COR-L47 (cell line): ENCODE data around the gene LYVE1.

Experiments
- DNase-seq: peaks from one replicate; lab custom pipeline; 2025; lab: John Stamatoyannopoulos, UW

The LYVE1 gene

DNA sequence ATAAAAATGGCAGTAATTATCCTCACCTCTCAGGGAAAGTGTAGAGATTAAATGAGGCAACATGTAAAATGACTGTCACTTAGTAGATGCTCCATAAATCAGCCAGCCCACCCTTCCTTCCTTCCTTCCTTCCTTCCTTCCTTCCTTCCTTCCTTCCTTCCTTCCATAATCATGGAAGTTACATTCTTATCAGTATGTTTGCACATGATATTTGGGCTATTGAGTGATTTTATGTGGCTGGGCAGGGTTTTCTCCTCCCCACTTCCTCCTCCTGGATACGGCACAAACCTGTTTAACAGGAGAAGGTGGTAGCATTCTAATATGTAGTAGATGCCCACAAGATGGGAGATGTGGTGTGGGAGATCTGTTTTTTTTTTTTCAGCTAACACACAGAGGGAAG, 11.9 kb downstream of the LYVE1 start:
- no peak for DNase-seq

DNA sequence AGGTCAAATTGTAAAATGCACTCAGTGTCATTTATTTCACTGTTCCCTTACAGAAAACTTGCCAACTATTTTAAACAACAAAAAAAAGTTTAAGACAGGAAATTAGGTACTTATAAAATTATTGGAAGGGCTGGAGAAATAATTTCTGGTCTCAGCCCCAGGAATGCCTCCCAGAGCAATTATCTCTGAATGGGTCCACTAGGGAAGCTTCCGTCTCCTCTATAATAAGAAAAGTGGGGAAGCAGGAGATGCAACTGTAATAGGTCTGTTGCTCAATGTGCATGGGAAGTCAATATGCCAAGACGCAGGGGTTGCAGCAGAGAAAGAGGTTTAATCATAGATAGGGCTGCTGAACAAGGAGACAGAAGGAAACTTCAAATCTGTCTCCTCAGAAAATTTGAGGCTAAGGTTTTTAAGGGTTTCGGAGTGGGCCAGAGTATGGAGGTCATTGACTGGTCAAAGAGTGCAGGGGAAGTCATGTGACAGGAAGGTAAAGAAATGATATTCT, 16.6 kb downstream of the LYVE1 start:
- DNase-seq = no peak

DNA sequence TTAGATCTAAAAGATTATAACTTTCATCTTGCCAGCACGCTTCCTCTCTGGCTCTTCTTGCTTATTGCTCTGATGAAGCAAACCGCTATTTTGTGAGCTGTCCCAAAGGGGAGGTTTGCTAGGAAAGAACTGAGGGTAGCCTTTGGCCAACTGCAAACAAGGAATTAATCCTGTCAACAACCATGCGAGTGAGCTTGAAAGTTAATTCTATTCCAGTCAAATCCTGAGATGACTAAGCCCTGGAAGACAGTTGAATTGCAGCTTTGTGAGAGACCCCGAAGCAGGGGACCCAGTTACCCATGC, 17.2 kb downstream of the LYVE1 start:
- DNase-seq = no peak

DNA sequence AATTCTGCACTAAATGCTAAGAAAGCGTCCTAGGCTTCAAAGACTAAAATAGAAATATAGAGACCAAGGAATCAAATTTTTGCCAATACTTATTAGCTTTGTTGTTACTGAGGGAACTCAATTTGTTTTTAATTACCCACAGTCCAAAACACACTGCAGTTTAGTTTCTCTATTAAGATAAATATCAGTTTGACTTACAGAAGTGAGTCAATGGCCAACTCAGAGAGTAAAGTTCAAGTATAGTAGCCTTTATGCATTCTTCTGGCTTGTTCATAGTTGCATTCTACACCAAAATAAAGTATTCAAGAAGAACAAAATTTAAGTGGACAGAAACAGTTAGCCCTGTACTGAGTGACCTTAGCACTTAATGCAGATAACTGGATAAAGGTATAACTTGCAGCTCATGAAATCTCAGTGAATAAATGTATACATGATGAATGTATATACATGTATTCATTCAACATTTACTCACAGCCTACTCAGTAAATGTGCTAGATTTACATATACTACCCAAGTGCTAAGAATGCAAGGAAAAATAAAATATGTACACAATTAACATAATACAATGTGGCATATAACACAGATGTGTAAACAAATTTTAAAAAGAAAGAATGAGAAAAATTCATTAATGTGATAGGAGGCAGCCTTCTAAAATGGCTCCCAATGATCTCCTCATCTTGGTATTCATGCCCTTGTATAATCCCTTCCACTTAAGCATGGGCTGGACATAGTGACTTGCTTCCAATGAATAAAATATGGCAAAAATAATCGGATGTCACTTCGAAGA, 17.8 kb downstream of the LYVE1 start:
- DNase-seq = no peak

DNA sequence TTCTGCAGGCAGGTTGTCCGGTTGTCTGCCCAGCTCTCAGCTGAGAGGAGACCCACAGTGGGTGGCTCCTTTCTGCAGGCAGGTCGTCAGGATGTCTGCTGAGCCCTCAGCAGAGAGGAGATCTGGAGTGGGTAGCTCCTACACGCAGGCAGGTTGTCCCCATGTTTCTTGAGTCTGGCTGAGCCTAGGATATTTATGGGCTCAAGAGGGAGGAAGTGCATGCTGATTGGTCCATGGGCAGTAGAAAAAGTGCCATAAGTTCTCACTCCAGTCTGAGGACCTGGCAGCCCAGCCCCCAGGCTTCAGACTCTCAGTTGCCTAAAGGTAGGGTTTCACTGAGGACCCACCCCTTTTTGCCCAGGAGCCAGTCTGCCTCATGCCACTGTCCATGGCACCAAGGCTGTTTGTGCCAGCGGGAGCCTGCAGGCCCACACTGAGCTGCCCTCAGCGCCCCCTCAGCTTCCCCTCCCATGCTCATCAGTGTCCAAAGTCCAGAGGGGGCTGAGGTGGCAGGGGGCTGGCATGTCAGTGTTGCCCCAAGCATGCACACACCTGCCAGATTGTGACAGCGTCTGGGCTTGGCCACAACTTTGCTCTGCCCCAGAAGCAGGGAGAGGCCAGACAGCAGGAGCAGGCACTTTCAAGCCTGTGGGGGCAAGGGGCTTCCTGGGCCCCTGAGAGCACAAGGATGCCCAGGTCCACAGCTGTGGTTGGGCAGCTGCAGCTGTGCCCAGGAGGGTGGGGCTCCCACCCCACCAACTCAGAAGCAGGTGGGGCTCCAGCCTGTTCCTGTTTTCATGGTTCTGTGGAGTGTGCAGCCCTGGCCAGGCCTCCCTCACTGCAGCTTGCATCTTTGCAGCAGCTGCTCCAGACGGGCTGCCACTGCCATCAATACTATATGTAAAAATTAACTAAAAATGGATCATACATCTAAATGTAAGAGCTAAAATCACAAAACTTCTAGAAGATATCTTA, 23.7 kb downstream of the LYVE1 start:
- no peak for DNase-seq

DNA sequence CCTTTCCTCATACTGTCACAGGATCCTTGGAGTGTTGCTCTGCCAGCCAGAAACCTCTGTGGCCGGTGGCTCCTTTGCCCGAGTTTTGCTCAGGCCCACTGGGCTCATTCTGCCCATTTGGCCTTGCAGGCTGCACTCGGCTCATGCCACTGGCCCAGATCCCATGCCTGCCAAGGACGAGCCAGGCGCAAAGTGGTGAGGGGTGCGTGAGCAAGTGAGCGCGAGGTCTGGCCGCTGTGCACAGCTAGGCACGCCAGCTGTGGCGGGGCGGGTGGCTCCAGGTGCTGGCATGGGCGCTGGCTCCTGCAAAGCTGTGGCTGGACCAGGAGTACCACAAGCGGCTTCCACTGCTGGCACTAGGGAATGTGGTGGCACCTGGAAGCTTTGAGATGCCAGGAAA, 24.7 kb downstream of the LYVE1 start:
- DNase-seq = no peak

DNA sequence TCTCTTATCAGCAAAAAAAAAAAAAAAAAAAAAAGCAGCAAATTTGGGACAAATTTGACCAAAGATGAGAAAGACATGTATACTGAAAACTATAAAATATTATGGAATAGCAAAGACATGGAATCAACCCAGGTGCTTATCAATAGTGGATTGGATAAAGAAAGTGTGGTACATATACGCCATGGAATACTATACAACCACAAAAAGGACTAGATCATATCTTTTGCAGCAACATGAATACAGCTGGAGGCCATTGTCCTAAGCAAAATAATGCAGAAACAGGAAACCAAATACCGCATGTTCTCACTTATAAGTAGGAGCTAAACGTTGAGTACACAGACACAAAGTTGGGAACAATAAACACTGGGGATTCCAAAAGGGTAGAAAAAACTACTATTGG, 25.7 kb downstream of the LYVE1 start:
- no peak for DNase-seq

DNA sequence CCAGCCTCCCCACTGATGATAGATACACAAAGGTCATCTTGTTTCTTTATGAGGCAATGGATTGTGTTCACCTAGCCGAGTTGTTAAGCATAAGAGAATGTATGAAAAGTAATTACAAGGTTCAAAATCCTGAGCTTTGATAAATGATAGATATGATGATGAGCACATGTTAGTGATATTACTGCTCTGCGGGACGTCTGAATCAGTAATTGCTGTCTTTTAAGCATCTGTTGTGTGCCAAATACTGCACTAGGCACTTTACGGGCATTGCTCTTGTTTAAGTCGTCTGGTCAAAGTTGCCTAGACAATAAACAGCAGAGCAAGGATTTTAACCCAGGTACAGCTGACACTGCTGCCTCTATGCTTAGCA, 26.9 kb downstream of the LYVE1 start:
- DNase-seq = peak; percentile 48

DNA sequence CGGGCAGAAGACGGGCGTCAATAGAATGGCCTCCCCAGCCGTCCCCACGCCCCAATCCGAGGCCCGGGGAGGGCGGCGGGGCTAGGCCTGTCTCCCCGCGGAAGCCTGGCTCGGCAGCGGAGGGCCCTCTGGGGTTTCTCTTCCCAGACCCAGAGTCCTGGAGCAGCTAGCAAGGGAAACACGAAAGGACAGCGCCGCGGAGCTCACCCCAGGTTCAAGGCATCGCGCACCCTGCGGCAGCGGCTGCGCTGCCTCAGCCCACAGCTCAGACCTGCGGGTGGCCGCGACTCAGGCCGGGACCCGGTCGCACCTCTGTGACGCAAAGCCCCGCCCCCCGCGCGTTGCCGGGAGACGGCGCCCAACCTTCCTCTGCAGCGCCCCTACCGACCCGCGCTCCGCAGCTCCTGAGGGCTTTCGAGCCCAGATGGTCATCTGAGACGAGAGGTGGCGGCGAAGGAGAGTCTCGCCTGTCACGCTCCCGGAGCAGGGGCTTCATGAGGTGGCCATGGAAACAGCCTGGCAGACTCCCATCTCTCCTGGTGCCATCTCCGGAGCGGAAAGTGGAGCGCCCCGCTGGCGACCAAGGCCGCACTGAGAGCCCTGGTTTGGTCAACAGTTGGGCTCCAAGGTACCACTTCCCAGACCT, 27.4 kb downstream of the LYVE1 start, which contains the start of gene RNF141:
RNF141 (minus strand) TSS at position 273 of the 646 bp plus-strand sequence. CDS start 7,029 bp downstream, outside the sequence.
- peak; percentile 97 for DNase-seq

DNA sequence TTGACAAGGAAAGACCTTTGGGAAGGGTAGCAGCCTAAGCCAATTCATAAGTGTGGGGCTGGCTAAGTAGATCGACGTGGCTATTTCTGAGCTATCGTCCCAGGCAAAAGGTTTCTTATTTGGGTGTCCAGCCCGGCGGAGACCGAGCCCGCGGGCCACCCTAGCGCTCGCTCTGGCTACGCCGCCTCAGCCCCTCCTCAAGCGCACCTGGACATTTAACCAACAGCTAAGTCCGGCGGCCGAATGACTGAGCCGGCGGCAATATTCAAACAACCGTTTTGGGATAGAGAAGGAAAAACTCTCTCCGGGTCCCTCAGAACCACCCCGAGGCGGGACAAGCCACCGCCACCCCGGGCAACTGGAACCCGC, 27.9 kb downstream of the LYVE1 start:
- DNase-seq = peak; percentile 40

DNA sequence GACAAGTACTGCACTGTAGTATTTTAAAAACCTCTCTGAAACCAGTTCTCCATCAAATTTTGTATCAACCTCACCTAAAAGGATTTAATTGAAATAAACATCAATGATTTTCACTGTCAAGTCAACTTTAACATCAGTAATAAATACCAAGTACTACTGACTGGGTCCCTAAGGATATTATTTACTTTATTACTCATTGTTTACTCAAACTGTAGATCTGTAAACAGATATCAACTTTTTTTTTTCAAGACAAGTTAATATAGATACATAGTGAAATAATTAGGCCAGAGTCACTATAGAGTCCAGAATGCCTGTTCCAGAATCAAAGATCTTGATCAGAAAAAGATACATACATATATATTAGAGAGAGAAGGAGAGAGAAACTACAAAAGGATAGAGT, 29.1 kb downstream of the LYVE1 start:
- DNase-seq = no peak

DNA sequence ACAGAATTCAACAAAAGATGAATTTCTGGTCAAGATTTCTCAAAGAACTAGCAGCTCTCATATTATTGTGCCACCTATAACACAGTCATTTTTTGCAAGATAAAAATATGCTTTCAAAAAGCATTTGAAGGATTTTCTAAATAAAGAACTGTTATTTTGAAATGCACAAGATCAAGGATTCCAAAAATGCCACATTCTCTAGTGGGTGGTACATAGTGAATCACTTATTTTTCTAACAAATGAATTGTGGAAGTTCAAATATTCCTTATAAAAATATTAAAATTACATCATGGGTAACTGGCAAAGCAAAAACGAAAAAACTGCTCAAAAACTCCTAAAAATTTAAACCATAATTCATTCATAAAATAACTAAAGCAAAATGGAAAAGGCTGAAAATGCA, 29.5 kb downstream of the LYVE1 start:
- DNase-seq = no peak

DNA sequence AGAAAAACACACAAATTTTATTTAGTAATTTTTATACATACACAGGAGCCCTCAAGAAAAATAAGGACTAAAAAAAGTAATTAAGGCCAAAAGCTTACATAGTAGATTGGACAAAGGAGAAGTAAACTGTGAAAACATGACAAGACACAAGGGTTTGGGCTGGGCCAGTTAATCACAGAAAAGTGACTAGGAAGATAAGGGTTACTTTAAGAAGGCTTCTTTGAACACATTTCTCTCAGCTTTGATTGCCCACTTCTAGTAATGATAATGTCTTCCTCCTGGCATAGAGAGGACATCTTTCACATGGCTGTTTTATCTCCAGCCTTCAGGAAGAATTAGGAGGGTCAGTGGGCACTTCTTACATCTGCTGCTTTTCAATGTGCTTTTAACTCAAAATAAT, 30.9 kb downstream of the LYVE1 start:
- no peak for DNase-seq

DNA sequence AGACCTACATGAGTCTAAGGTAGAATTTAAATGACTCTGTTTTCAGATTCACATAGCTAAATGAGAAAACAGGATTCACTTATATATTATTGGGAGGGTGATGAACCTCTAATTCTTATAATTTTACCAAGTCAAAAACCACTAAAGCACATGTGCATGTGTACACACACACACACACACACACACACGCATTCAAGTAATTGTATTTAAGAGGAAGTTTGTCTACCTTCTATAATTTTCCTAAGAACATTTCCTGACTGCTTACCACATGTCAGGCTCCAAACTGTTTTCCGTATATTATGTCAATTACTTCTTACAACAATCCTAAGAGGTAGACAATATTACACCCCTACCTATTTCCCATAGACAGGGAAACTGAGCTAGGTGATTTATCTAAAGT, 34.1 kb downstream of the LYVE1 start:
- DNase-seq = no peak

DNA sequence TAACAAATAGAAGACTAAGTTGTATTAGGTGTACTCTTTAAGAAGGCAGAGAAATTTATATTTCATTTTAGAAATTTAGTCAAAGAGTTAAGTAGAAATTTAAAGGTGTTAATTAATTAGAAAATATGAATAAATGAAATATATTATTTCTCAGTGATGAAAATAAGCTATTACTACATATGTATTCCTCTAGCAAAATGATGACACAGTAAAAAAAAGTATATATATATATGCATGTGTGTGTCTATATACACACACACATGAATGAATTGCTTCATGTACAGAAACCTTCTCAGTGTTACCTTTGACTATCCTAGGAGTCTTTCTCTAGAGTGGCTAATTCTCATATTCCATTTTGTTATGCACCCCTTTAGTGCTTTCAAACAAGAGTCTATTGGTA, 35.1 kb downstream of the LYVE1 start:
- DNase-seq = no peak

DNA sequence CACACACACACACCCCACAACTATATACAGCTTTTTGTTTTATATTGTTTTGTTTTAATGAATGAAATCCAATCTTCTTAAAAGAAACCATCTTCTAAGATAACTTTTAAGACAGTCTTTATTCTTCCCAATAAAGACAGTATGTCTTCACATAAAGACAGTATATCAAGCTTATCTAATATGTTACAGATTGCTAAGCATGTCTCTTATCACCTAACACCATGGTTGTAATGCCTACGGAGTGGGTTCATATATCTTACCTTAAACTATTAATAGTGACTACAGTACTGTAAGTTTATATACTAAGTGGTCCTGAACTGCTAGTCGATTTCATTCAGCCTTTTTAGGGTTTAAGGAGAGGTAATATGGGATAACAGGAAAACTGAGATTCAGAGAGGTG, 35.9 kb downstream of the LYVE1 start:
- DNase-seq = no peak

DNA sequence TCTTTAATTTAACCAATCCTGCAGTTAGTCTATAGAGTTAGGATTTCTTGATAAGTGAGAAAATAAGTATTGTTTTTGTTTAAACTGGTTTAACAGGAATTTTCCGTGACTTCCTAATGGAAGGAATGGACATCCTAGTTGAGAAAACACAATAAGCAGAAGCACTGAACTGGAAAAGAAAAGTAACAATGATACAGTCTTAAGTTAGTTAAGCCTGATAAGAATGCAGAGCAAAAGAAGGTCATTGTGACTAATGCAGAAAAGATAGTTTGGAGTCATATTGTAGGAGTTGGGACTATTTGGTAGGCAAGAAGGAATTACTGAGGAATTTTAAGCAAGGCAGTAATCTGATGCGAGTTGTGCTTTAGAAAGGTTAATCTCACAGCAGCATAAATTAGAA, 39.2 kb downstream of the LYVE1 start:
- DNase-seq = no peak

DNA sequence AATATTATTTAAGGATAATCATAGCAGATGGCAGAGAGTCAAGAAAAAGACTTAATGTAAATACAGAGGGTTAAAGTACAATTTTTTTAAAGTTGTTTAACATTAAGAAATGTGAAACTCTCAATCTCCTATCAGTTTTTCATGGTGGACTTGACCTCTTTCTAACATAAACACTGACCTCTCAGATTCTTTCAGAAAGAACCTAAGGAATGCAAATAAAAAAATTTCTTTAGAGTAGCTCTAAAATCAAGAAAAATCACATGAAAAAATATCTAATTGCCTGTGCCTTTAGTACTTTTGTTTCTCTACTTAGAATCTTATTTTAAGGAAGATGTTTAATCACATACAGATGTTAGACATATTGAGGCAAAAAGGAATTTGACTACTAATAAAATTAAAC, 40.3 kb downstream of the LYVE1 start:
- no peak for DNase-seq

DNA sequence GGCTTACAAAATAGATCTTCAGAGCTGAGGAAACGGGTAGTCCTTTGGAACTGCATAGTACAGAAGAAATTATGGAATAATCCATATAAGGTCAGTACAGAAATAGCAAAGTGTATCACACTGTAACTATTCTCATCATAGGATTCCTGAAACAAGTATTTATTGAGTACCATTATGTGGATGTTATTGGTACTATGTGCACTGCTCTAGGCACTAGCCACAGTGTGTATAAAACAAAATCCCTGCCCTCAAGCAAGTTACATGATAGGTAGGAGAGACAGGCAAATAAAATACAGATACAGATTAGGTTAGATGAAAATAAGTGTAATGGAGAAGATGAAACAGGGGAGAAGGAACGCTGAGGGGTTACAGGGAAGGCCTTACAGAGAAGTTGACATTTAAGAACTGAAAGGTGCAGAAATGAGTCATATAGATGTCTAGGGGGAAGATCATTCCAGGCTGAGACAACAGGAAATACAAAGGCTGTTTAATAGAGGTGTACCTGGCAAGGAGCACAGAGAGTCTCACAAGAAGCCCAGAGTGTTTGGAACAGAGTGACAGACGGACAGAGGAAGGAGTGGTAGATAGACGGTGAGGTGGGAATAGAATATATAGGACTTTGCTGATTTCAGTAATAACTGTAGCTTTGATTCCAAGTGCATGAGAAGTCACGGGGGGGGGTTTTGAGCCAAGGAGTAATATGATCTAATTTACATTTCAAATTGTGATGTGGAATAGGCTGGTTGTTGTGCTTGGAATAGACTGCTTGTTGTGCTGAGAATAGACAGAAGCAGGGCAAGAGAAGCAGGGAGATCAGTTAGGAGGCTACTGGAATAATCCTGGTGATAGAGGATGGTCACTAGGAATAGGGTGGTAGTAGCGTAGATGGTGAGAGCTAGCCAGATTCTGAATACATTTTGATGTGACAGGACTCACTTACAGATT, 41.2 kb downstream of the LYVE1 start:
- no peak for DNase-seq

DNA sequence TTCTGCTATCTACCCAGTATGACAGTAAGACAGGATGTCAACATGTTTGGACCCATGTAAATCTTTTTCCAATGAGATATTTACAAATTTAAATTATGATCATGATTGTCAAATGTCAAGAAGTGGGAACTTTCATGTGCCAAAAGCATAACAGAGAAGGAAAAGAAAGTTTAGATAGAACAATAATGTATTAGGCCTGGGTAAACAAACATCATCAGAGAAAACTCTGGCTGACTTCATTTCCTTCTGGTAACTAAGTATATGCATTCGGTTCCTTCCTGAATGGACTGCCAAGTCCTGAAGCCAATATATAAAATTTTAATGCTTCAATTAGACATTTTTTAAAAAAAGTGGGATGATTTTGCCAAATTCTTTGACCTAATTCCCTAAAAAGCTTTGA, 44.0 kb downstream of the LYVE1 start:
- no peak for DNase-seq

DNA sequence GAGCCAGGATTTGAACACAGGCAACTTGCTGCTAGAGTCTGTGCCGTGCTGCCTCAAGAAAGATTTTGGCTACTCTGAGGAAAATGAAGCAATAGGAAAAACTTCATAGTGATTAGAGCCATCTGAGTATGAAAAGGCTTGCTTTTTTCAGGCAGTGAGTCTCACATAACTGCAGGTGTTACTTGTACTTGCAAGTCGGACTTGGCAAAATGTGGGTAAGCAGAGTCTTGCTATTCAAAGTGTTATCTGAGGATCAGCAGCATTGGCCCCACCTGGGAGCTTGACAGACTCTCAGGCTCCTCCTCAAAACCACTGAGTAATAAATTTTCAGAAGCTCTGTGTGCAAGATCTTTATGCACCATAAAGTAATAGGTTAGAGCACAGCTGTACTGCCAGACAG, 45.5 kb downstream of the LYVE1 start:
- DNase-seq = no peak

DNA sequence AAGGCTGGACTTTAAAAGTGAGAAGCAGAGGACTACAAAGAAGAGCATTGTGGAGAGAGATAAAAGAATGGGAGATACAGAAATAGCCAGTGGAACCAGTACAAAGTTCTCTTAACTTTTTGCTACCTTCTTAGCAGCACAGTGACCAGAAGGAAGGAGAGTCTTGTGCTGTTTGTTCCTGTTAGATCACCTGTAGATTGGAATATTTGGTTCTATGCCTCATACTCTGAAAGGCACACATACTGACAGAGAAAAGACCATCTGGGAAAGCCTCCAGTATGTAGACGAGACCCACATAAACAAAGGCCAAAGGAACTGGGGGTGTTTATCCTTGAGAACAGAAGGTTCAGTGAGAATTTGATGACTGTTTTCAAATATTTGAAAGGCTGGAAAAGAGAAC, 46.2 kb downstream of the LYVE1 start:
- DNase-seq = no peak
